IPS-NIHi7 (cell line): ENCODE results near the gene NUBPL.
"Not testable (repeated sequence)": the region's sequence is repeated elsewhere in the genome, so short reads cannot be mapped to it uniquely, and the experiment has no call there.

Source experiments
- DNase-seq: peaks from one replicate; pipeline ENCODE4 v3.0.0; 2012; ENCODE audit warnings: mixed read lengths; ENCODE audit errors: extremely low spot score

Gene NUBPL

DNA sequence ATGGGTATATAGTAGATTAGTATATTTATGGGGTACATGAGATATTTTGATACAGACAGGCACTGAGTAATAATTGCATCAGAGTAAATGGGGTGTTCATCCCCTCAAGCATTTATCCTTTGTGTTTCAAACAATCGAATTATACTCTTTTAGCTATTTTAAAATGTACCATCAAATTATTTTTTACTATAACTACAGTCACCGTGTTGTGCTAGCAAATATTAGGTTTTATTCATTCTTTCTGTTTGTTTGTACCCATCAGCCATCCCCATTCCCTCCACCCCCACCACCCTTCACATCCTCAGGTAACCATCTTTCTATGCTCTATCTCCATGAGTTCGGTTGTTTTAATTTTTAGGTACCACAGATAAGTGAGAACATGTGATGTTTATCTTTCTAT is 115.8 kb downstream of the NUBPL start:
- DNase-seq, result no peak

DNA sequence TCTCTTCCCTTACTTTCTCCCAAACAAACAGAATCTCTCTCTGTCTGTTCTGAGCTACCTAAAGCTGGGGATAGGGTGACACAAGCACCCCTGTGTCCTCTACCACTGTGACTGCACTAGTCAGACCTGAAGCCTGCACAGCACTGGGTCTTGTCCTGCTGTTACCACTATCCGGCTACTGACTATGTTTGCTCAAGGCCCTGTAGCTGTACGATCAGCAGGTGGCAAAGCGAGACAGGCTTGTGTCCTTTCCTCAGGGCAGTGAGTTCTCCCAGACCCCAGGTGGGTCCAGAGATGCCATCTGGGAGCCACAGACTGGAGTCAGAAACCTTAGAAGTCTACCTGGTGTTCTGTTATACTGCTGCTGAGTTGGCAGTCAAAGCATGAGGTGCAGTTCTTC is 116.4 kb downstream of the NUBPL start:
- DNase-seq, result no peak

DNA sequence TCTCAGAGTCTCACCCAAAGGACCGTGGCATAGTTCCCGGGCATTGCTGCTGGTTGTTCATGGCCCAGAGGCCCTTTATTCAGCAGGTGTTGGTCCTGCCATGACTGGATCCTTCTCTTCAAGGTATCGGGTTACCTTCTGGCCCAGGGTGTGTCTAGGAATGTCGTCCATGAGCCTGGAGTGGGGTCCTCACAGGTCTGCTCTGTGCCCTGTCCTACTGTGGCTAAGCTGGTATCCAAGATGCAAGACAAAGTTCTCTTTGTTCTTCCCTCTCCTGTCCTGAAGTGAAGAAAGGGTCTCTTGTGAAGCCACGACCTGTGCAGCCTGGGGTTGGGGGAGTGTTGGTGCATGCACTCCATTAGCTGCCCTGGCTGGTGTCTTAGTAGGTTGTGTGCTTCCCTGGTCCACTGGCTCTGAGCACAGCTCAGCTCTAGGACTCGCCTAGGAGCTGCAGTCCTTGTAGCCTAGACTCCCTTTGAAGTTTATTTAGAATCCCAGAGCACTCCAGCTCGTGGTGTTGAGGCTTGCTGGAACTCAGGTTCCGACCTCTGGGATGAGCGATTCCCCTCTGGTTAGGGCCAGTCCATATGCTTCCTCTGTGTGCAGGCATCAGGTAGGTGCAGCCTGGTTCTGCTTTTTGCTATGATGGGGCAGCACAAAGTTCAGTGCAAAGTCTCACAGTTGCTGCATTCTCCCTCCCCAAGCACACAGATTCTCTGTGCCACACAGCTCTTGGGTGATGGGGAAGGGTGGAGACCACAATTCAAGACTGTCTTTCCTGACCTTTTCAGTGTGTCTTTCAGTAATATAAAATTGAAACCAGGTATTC is 117.4 kb downstream of the NUBPL start:
- DNase-seq, result no peak

DNA sequence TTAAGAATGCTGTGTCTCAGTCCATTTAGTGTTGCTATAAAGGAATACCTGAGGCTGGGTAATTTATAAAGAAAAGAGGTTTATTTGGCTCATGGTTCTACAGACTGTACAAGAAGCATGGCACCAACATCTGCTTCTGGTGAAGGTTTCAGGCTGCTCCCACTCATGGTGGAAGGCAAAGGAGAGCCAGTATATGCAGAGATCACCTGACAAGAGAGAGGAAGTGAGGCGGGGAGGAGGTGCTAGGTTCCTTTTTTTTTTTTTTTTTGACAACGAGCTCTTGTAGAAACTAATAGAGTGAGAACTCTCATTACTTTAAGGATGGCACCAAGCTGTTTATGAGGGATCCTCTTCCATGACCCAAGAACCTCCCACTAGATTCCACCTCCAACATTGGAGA is 121.6 kb downstream of the NUBPL start:
- no peak for DNase-seq

DNA sequence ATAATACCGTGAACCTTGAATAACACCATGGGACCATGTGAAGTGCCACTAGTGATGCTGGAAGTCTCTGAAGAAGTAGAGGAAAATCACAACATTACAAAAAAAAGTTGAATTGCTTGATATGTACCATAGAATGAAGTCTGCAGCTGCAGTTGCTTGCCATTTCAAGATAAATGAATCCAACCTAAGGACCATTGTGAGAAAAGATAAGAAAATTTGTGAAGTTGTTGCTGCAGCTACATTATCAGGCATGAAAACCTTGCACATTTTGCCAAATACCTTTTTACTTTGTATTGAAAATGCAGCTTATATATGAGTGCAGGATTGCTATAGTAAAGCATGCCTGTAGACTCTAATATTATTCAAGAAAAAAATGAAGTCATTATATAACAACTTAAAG is 126.5 kb downstream of the NUBPL start:
- no peak for DNase-seq

DNA sequence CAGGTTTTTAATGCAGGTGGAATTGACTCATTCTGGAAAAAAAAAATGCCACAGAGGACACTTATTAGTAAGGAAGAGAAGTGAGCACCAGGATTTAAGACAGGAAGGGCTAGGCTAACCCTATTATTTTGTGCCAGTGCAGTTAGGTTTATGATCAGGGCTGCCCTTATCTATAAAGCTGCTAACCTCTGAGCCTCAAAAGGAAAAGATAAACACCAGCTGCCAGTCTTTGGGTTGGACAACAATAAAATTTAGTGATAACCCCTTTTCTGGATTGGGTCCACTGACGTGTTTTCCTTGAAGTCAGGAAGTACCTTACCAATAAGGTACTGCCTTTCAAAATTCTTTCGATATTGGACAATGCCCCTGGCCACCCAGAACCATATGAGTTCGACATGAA is 128.9 kb downstream of the NUBPL start:
- no peak for DNase-seq

DNA sequence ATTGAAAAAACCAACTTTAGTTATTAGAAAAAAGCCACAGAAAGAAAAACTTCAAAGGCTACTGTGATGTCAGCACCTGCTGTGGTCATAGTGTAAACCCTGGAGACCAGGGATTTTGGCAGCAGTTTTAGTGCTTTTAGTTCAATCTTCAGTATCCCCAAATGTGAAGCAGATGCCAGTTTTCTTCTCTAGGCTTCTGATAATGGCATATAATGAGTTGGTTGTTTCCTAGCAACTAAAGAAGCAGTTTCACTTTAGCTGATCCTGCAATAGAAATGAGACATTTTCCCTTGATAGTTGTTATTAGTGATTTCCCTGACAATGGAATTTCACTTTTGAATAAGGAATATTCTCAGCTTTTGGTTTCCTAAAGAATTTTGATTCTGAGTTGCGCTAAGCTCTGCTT is 131.2 kb downstream of the NUBPL start:
- no peak for DNase-seq

DNA sequence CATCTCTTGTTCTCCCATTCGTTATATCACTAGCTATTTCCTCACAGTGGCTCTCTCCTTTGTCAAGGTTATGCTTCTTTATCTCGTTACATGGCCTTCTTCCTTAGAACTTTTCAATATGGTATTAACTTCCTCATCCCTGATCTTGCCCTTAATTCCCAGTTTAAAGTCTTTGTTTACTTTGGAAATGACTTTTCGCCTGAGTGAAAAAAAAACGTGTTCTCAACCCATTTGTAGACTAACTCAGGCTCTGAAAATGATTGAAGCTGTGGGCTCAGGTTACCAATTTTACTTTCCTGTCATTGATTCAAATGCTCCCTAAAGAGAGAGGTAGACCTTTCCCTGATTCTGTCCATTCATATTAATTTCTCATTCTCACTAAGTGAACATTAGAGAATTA is 135.2 kb downstream of the NUBPL start:
- DNase-seq, result no peak

DNA sequence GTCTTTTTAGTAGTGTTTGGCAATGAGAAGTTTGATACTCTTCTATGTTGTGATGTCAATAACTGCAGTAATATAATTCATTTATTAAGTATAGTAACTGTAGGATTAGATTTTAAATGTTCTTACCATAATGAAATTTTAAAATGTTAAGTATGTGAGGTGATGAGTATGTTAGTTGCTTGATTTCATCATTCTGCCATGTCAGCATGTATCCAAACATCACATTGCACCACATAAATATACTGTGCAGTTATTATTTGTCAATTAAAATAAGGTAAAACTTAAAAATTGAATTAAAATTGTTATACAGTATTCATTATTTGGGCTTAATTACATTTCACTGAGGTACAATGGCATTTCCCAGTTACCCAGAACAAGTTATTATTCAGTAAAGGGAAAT is 138.6 kb downstream of the NUBPL start:
- DNase-seq, result no peak

DNA sequence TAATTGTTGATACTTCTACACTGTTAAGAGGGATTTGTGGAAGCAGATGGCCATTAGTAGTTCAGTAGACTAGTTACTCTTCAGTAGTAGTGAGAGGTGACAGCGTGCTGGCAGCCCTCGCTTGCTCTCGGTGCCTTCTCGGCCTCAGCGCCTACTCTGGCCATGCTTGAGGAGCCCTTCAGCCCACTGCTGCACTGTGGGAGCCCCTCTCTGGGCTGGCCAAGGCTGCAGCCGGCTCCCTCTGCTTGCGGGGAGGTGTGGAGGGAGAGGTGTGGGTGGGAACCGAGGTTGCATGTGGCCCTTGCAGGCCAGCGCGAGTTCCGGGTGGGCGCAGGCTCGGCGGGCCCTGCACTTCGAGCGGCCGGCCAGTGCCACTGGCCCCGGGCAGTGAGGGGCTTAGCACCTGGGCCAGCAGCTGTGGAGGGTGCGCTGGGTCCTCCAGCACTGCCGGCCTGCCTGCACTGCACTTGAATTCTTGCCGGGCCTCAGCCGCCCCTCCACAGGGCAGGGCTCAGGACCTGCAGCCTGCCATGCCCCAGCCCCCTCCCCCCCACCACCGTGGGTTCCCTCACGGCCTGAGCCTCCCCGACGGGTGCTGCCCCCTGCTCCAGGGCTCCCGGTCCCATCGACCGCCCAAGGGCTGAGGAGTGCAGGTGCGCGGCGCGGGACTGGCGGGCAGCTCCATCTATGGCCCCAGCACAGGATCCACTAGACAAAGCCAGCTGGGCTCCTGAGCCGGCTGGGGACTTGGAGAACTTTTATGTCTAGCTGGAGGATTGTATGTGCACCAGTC is 139.3 kb downstream of the NUBPL start:
- no peak for DNase-seq

DNA sequence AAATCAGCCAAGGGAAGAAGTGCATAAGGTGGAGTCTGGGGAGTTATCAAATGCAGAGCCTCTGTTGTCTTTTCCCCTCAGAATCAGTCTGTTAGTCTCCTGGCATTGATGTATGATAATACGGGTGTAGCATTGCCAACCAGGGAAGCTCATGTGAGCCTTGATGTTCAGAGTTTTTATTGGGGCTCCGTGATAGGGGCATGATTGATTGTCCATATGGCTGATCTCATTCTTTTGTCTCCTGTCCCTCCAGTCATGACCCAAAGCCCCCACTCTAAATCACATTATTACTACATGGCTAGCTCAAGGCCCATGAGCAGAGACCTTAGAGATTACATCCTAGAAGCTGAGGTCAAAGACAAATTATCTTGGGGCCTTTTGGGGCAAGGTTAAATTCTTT is 140.9 kb downstream of the NUBPL start:
- DNase-seq, result no peak

DNA sequence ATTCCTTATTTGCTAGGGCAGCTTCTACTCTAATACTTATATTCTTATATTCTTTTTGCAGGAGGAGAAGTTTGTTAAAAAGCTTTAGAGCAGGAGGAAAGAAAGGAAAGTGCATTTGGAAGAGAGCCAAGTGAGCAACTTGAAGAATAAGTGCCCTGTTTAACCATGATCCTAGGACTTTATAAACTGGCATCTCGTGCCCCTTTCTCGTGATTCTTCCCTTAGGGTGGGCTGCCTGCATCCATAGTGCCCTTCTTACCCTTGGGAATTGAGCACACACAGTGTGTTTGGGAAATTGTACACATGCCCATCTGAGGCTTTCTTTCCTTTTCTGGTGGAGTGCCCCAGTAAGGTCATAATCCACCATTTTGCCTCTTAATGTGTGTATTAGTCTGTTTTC is 141.9 kb downstream of the NUBPL start:
- DNase-seq, result no peak

DNA sequence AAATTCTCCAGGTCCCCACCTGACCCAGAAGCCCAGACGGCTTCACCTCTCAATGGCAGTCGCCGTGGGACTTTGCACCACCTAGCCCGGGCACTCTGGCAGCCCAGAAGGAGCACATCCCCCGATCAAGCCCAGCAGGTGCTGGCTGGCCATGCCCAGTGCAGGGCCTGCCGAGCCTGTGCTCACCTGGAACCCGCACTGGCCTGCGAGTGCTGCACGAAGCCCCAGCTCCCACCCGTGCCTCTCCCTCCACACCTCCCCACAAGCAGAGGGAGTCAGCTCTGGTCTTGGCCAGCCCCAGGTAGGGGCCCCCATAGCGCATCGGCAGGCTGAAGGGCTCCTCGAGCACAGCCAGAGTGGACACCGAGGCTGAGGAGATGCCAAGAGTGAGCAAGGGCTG is 144.5 kb downstream of the NUBPL start:
- DNase-seq, result no peak

DNA sequence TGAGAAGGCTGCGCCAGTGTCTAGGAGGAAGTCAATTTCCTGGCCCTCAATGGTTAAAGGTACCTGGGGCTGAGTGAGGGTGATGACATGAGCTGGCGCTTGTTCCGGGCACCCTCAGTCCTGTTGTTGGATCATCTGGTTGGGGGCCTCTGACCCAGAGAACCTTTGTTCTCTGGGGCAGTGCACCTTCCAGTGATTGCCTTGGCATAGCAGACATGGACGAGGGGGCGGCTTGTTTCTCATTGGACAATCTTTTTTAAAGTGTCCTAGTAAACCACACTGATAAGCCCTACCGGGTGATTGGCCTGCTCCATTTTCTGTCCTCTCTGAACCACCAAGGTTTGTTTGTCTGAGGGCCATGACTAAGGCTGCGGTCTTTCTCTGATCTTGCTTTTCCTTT is 147.5 kb downstream of the NUBPL start:
- not testable (repeated sequence) for DNase-seq

DNA sequence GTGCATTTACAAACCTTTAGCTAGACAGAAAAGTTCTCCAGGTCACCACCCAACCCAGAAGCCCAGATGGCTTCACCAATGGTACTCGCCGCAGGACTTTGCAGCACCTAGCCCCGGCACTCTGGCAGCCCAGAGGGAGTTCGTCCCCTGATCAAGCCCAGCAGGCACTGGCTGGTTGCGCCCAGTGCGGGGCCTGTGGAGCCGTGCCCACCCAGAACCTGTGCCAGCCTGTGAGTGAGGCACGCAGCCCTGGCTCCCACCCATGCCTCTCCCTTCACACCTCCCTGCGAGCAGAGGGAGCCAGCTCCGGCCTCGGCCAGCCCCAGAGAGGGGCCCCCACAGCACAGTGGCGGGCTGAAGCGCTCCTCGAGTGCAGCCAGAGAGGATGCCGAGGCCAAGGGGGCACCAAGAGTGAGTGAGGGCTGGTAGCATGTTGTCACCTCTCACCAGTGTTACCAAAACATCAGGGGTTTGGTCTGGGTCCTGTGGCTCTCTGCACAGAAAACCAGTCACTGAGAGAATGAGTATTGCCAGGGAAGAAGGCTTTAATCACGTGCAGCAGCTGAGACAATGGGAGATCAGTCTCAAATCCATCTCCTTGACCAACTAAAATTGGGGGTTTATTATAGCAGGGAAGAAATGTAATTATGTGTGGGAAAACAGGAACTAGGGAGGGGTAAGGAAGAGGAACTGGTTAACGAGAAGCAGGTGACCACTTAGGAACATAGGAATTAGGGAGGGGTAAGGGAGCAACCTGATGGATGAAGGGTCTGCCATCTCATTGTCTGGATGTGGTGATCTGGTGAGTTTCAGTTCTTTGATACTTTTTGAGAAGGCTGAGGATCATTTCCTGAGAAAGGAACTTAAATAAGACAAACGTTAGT is 151.3 kb downstream of the NUBPL start:
- no peak for DNase-seq

DNA sequence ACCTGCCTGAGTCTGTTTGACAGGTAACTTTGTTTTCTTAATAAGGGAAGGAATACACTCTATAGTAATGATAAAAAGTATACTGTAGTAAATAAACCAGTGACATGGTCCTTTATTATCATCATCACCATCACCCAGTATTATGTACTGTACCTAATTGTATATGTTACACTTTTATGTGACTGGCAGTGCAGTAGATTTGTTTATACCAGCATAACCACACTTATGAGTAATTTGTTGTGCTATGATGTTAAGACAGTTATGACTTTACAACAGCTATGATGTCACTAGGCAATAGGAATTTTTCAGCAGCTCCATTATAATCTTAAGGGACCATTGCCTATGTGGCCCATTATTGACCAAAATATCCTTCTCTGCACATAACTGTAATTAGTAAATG is 155.0 kb downstream of the NUBPL start:
- DNase-seq, result no peak

DNA sequence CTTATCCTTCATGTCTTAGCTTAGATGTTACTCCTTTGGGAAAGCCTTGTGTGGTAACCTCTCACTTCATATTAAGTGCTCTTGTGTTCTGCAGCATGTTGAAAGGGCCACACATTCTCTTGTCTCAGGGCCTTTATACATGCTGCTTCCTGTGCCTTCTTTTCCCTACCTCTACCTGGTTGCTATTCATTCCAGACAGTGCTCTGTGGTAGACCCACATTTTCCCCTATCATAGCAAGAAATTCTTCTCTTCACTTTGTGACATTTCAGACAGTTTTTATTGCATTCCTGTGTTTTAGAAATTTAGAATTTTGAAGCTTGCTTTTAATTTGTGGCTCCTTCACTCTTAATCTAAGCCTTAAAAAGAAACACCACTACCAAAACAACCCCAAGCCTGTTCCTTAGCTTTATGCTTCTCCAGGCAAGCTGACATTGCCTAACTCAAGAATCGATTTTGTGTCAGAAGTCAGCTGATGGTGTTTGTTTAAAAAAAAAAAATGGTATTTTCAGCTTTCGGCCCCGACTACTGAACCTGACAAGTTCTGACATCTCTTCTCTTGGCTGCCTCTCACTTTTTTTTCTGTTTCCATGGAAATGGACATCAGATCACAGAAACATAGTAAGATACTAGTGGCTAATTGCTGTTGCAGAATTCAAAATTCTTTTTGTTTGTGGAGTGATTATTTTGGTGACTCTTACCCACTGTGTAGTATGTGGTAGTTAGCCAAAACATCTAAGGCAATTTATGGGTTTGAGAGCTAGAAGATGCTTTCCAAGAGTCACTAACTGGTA is 156.3 kb downstream of the NUBPL start:
- no peak for DNase-seq

DNA sequence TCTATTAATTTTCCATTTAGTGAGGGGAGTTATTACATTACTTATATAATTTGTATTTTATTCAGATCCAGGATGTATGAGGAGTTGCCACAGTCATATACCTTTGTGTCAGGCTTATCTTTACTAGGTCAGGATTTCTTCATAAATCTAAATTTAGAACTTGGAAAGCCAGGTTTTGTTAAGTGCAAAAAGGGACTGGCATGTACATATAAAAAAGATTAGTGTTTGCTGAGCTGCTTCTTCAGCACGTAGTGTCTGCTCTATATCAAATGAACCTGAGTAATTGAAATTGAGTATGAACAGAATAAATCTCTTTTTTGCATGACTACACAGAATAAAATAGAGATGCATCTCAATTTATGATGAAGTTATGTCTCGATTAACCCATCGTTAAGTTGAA is 157.4 kb downstream of the NUBPL start:
- DNase-seq, result no peak

DNA sequence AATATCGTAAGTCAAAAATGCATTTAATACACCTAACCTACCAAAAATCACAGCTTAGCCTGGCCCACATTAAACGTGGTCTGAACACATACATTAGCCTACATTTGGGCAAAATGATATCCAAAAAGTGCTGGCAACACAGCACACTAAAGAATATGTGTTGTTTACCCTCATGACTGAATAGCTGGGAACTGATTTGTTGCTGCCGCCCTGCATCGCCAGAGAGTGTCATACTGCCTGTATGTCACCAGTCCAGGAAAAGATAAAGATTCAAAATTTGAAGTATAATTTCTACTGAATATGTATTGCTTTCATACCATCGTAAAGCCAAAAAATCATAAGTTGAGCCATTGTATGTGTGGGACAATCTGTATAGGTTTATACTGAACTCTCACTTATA is 157.8 kb downstream of the NUBPL start:
- DNase-seq, result no peak

DNA sequence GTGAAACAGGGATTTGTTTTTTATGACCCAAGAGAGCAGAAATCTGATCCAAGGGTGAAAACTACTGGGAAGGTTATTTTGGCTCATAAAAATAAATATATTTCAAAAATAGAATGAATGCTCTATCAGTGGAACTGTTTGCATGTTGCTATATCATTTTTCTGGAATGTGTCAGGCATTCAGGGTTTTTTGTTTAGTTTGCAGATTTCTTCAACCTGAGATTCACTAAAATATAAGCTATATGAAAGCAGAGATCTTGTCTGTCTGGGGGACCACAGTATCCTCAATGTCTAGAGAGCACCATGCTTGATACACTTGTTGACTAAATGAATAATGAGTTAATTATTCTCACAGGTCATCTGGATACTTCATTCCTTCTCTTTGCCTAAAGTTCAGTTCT is 165.1 kb downstream of the NUBPL start:
- DNase-seq, result no peak

DNA sequence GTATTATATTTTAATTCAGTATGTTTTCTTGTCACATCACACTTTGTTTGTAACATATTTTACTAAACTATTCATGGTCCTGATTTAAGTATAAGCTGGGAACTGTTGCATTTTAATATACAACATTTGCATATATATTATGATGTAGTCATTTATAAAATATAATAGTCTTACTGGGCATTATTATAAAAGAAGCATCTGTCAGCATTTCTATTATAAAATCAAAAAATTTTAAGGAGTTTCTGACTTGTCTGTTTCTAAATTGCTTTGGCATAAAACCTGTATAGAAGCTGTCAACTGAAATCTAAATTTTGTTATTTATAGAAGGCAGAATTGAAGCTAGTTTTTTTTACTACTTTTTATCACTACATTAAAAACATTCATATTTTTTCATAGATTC is 166.6 kb downstream of the NUBPL start:
- no peak for DNase-seq

DNA sequence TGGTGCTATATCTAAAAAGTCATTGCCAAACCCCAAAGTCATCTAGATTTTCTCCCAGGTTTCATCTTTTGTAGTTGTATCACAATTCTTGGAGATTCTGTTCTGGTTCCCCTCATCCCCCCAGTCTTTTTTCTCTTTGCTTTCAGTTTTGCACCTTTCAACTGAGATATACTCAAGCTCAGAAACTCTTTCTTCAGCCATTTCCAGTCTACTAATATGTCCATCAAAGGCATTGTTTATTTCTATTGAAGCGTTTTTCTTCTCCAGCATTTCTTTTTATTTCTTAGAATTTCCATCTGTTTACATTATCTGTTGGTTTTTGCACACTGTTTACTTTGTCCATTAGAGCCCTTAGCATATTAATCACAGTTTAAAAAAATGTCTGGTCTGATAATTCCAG is 179.5 kb downstream of the NUBPL start:
- DNase-seq, result no peak
